Caki2 (cell line): ENCODE results near the gene DLGAP4. TPM values are rescaled to one million over a fixed set of nuclear protein-coding genes. Genes with fewer than 3 reads are reported as not detected.
"Not testable (repeated sequence)": the region's sequence is repeated elsewhere in the genome, so short reads cannot be mapped to it uniquely, and the experiment has no call there.

Source experiments
- DNase-seq: peaks from one replicate; pipeline ENCODE4 v3.0.0-alpha.2; 2015; ENCODE audit warnings: low read depth
- in situ Hi-C: cut with HindIII; loops from 2 replicates; pipeline ENCODE4 v1.10.0; 2016; ENCODE audit warnings: low sequenced_read_pairs, low pct_unique_long_range_greater_than_20kb, mixed read lengths
- total RNA-seq: library from RNA; depleted of rRNA; stranded (reverse); fragments of >200 nt; shearing (Covaris generic); gene quantifications from 2 replicates; pipeline ENCODE4 v1.2.3, GENCODE V29; 2014; ENCODE audit warnings: low replicate concordance

DLGAP4 gene
- total RNA-seq, 1 experiment from 2014 or later, result 9.0 TPM

- in situ Hi-C loops, result no loop called here
- no peak for DNase-seq
Measured at GRCh38 chr20:36546111-36546736, 240.1 kb downstream of the DLGAP4 start.

- DNase-seq, result no peak
- in situ Hi-C loops, result no loop called here
Measured at GRCh38 chr20:36547186-36548005, 241.3 kb downstream of the DLGAP4 start.

GRCh38 chr20:36548006-36548315 is 241.8 kb downstream of the DLGAP4 start:
- DNase-seq, result no peak
- in situ Hi-C loops, result no loop called here

GRCh38 chr20:36548704-36549627 is 242.8 kb downstream of the DLGAP4 start:
- in situ Hi-C loops, result no loop called here
- no peak for DNase-seq

GRCh38 chr20:36549628-36549941 is 243.4 kb downstream of the DLGAP4 start:
- in situ Hi-C loops, result no loop called here
- DNase-seq, result no peak

- no peak for DNase-seq
- in situ Hi-C loops, result no loop called here
Measured at GRCh38 chr20:36549942-36550789, 244.0 kb downstream of the DLGAP4 start.

GRCh38 chr20:36550790-36551299 is 244.7 kb downstream of the DLGAP4 start:
- no peak for DNase-seq

GRCh38 chr20:36555248-36555647 is 249.1 kb downstream of the DLGAP4 start:
- in situ Hi-C loops, result no loop called here
- no peak for DNase-seq

More at GRCh38 chr20:36550790-36551299, 244.7 kb downstream of the DLGAP4 start:
- in situ Hi-C loops, result no loop called here

GRCh38 chr20:36562724-36563123 is 256.6 kb downstream of the DLGAP4 start:
- in situ Hi-C loops, result no loop called here

GRCh38 chr20:36563374-36563773 is 257.2 kb downstream of the DLGAP4 start:
- no peak for DNase-seq
- in situ Hi-C loops, result no loop called here

More at GRCh38 chr20:36562724-36563123, 256.6 kb downstream of the DLGAP4 start:
- DNase-seq, result no peak

- in situ Hi-C loops, DNase-seq: not testable (repeated sequence)
Measured at GRCh38 chr20:36564078-36564725, 258.1 kb downstream of the DLGAP4 start.

- DNase-seq, in situ Hi-C loops: not testable (repeated sequence)
Measured at GRCh38 chr20:36564726-36565121, 258.6 kb downstream of the DLGAP4 start.

- no peak for DNase-seq
- in situ Hi-C loops, result no loop called here
Measured at GRCh38 chr20:36565520-36565919, 259.4 kb downstream of the DLGAP4 start.

GRCh38 chr20:36569847-36570429 is 263.8 kb downstream of the DLGAP4 start:
- no peak for DNase-seq
- in situ Hi-C loops, result no loop called here

- in situ Hi-C loops, result no loop called here
- DNase-seq, result no peak
Measured at GRCh38 chr20:36571564-36572504, 265.7 kb downstream of the DLGAP4 start.

GRCh38 chr20:36572701-36573102 is 266.6 kb downstream of the DLGAP4 start:
- no peak for DNase-seq
- in situ Hi-C loops, result no loop called here
